Myocyte (in vitro differentiated cells): Measurements from ENCODE around the gene ITSN1. TPM values are rescaled to one million over a fixed set of nuclear protein-coding genes. Genes with fewer than 3 reads are reported as not detected.
"Not testable (repeated sequence)": the region's sequence is repeated elsewhere in the genome, so short reads cannot be mapped to it uniquely, and the experiment has no call there.

Experiments used
- DNase-seq: peaks from one replicate; pipeline ENCODE4 v3.0.0-alpha.2; 2012; ENCODE audit warnings: low read depth
- polyA plus RNA-seq: library from polyadenylated mRNA; unstranded; fragments of >200 nt; gene quantifications from one replicate; pipeline ENCODE4 v1.2.1, GENCODE V29; 2012; ENCODE audit warnings: missing spikeins
- total RNA-seq: library from RNA; depleted of rRNA; stranded (reverse); fragments of >200 nt; gene quantifications from 2 replicates; pipeline ENCODE4 v1.2.3, GENCODE V29; 2014

The ITSN1 gene
- 32.2 and 36.8 TPM in 2 replicates for total RNA-seq
- polyA plus RNA-seq: 16.2 TPM

- peak; percentile 100 for DNase-seq
Observed at GRCh38 chr21:33642027-33642895, at the start of gene ITSN1. Gene ITSN1 (plus strand): TSS chr21:33642501. CDS start chr21:33718829, 76,328 bp downstream.

DNA sequence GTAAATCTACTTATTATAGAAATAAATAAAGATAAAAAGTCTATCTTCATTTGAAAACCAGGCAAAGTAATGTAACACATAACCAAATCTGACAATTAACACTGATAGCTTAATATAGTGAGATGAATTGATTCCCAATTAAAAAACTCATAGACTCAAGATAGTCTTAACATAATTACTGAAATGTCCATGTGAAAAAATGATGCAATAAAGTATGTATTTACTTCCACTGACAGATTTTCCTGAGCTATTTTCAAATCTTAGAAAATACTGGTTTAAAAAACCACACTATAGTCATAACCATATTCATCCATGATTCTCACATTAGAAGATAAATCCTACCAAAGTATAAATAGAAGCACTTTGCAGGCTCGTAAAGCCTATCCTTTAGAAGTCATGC lies 44.2 kb upstream of the ITSN1 start:
- no peak for DNase-seq

GRCh38 chr21:33608559-33608958 lies 33.7 kb upstream of the ITSN1 start:
- no peak for DNase-seq

- DNase-seq: no peak
Observed at GRCh38 chr21:33611006-33611744, 31.1 kb upstream of the ITSN1 start.

DNA sequence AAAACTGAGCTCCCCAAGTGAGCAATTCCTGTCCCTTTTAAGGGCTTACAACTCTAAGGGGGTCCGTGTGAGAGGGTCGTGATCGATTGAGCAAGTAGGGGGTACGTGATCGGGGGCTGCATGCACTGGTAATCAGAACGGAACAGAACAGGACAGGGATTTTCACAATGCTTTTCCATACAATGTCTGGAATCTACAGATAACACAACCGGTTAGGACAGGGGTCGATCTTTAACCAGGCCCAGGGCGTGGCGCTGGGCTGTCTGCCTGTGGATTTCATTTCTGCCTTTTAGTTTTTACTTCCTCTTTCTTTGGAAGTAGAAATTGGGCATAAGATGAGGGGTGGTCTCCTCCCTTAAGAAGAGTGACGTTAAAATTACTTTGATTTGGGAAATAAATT lies 24.7 kb upstream of the ITSN1 start:
- not testable (repeated sequence) for DNase-seq

DNA sequence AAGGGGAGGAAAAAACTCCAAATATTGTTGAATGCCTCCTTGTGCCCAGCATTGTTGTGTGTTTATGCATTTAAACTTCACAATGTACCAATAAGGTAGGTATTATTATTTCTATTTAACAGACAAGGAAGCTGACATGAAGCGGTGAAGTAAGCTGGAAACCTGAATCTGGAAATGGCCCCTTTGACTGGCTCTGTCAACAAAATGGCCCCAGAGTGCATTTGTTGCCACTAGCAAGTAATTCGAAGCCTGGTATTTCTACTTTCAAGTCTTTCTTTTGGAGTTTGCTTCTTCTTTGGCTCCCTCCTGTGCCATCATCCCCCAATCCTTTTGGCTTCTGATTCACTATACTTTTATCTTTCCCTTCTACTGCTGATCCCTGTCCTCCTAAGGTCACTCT lies 23.9 kb upstream of the ITSN1 start:
- no peak for DNase-seq

DNA sequence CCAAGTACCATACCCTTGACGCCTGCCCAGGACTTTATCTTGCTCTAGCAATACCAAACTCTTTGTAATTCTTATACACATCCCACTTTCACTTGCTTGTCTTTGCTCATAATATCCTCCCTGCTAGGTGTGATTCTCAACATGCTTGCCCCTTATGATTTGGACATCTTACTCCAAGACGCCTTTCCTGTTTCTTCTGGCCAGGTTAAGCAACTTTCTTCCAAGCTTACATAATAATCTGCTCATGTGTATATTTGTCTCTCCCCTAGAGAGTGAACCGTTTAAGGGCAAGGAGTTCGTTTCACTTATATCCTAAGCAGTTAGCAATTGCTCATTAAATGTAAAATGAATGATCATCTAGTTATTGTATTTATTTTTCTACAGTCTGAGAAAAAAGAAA lies 22.6 kb upstream of the ITSN1 start:
- no peak for DNase-seq

DNA sequence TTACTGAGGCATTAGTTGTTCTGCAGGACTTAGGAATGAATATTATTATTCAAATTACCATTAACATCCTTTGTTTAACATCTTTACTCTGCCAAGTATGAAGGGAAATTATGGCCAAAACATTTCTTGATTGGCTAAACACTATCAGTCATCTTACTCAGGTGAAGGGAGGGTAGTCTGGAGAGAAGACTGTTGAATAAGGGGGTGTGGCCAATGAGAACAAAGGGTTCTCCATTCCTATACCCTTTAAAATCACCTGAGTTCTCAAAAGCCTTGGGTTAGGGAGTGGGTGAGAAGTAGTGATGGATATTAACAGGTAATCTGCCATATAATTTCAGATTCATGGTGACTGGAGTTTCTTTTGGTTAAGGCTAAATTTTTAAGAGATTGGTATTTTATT lies 20.0 kb upstream of the ITSN1 start:
- no peak for DNase-seq

GRCh38 chr21:33626151-33626550 lies 16.1 kb upstream of the ITSN1 start:
- DNase-seq: not testable (repeated sequence)

DNA sequence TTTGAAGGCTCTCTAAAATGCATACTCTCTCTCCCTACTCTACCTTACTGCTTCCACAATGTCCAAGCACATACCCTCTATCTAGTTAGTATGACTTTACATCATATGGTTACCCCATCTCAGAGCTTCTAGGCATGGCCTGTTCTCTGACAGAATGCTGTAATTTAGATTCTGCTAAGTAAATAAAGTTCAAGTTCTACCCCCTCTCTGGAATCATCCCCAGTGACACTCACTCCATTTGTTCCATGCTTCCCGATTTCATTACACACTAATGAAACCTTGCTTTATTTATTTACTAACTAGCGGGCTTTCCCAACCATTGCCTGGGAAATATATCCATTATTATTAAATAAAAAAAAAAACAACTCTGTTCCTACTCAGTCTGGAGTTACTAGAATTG lies 8.0 kb upstream of the ITSN1 start:
- DNase-seq: no peak

- DNase-seq: peak; percentile 23
Observed at GRCh38 chr21:33640697-33641351, 1.5 kb upstream of the ITSN1 start.

- DNase-seq: peak; percentile 100
Observed at GRCh38 chr21:33641352-33642026, 812 bp upstream of the ITSN1 start, which contains the start of gene CRYZL1. Gene CRYZL1 (minus strand): TSS chr21:33641741. CDS start chr21:33631551, 10,190 bp downstream.

DNA sequence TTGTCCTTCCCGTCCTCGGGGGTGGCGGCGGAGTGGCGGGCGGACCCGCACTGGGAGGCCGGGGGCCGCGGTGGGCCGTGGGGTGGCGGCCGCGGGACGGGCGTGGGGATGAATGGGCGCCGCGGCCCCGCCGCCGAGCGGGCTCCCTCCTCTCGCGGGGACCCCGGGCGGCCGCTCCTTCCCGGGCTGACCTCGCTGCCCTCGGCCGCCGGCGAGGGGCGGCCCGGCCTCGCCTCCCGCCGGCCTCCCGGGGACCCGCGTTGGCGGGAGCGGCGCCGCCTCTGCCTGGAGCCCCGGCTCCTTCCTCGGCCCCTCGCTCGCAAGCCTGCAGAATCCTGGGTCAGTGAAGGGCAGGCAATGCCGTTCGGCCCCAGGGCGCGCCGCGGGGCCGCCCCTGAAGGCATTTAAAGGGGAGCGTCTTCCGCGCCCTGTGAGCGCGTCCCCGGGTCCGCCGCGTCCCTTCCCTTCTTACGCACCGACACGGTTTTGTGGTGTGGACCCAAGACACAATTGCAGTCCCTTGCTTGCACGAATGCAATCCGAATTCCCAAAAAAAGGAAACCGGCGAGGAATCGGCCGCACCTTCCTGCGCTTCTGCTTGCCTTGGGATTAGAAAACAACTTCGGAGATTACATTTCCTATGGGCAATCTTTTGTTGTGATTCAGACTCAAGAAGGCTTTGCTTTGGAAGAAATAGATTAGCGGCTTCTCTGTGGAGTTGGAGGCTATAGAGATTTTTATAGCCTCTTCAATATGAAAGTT lies 776 bp downstream of the ITSN1 start:
- DNase-seq: peak; percentile 51

DNA sequence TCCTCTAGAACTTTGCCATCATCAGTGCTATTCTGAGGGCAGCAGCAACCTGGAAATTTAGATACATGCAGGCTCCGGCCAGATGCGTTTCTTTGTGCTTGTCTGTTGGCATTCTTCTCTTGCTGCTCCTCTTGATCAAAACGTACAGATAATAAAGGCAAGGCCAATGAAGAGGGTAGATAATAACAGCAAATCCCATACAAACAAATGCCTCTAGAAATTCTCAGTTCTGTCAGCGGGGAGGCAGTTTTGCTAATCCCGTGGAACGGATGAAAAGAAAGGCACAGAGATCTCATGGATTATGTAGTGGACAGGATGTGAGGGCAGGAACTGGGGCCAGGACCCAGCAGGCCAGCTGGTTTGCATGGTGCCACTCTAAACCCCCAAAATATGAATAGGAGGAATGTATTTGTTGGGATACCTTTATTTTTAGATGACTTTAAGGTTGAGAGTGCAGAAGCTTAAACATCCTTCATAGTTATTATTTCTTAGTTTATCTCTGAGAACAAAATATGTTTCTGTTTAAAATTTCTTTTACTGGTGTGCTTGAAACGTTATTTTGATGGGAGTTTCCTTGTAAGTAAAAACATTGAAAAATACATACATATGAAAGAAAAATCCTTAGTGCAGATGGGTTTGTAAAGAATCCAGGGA lies 1.5 kb downstream of the ITSN1 start:
- peak; percentile 28 for DNase-seq

DNA sequence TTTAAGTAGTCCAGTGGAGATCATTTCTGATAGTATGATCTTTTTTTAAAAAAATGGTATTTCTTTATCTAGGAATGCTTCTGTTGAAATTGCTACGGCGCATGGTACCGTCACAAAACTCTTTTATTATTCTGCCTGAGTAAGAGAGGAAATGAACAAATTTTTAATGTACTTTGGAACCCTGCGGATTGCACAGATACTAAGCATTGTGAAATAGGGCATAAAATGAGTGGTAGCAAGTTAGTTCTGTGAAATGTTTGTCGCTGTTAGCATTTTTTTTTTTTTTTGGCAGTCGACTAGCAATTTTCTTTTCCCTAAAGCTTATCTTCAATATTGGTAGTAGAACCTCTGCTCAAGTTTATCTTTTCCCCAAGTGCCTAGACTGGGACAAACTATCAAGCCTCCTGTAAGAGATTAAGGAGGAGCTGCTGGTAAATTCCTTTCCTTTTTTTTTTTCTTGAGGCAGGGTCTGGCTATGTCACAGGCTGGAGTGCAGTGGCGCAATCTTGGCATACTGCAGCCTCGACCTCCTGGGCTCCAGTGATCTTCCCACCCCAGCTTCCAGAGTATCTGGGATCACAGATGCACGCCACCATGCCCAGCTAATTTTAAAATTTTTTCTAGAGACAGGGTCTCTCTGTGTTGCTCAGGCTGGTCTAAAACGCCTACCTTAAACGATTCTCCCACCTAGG lies 2.2 kb downstream of the ITSN1 start:
- no peak for DNase-seq

- DNase-seq: no peak
Observed at GRCh38 chr21:33645730-33646129, 3.4 kb downstream of the ITSN1 start.

- DNase-seq: no peak
Observed at GRCh38 chr21:33647587-33647986, 5.3 kb downstream of the ITSN1 start.

DNA sequence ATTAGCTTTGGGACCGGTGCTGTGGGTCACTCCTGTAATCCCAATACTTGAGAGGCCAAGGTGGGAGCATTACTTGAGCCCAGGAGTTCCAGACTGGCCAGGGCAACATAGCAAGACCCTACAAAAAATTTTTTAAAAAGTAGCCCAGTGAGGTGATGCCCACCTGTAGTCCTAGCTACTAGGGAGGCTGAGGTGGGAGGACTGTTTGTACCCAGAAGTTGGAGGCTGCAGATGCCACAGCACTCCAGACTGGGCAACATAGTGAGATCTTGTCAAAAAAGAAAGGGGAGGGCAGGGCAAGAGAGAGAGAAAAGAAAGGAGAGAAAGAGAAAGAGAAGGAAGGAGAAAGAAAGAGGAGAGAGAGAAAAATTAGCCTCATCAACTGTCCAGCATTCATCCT lies 6.3 kb downstream of the ITSN1 start:
- DNase-seq: no peak

GRCh38 chr21:33650230-33650629 lies 7.9 kb downstream of the ITSN1 start:
- DNase-seq: no peak
